HUES48 (cell line): Measurements from ENCODE around the gene HARS2.
"Not testable (repeated sequence)": the region's sequence is repeated elsewhere in the genome, so short reads cannot be mapped to it uniquely, and the experiment has no call there.

Experiments used
- H3K27ac ChIP-seq: one replicate; pipeline ENCODE4 v1.7.0; 2013; ENCODE audit warnings: low read depth, low read length, inconsistent platforms
- H3K27me3 ChIP-seq: 2 replicates; pipeline ENCODE4 v1.6.1; 2013; ENCODE audit warnings: mild to moderate bottlenecking, low read length; ENCODE audit not compliant: control insufficient read depth, insufficient read depth
- H3K36me3 ChIP-seq: 2 replicates; pipeline ENCODE4 v1.6.1; 2013; ENCODE audit warnings: low read length; ENCODE audit not compliant: control insufficient read depth, insufficient read depth
- H3K4me1 ChIP-seq: 2 replicates; pipeline ENCODE4 v1.6.1; 2013; ENCODE audit warnings: mild to moderate bottlenecking, low read length; ENCODE audit not compliant: control insufficient read depth, insufficient read depth
- H3K4me3 ChIP-seq: 2 replicates; pipeline ENCODE4 v1.5.1; 2013; ENCODE audit warnings: mild to moderate bottlenecking, low read depth, low read length
- H3K9ac ChIP-seq: 2 replicates; pipeline ENCODE4 v1.6.1; 2013; ENCODE audit warnings: mild to moderate bottlenecking, low read depth, low read length, moderate library complexity
- H3K9me3 ChIP-seq: 2 replicates; pipeline ENCODE4 v1.6.1; 2013; ENCODE audit warnings: low read length; ENCODE audit not compliant: control insufficient read depth, insufficient read depth

Gene HARS2, protein sequence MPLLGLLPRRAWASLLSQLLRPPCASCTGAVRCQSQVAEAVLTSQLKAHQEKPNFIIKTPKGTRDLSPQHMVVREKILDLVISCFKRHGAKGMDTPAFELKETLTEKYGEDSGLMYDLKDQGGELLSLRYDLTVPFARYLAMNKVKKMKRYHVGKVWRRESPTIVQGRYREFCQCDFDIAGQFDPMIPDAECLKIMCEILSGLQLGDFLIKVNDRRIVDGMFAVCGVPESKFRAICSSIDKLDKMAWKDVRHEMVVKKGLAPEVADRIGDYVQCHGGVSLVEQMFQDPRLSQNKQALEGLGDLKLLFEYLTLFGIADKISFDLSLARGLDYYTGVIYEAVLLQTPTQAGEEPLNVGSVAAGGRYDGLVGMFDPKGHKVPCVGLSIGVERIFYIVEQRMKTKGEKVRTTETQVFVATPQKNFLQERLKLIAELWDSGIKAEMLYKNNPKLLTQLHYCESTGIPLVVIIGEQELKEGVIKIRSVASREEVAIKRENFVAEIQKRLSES

DNA sequence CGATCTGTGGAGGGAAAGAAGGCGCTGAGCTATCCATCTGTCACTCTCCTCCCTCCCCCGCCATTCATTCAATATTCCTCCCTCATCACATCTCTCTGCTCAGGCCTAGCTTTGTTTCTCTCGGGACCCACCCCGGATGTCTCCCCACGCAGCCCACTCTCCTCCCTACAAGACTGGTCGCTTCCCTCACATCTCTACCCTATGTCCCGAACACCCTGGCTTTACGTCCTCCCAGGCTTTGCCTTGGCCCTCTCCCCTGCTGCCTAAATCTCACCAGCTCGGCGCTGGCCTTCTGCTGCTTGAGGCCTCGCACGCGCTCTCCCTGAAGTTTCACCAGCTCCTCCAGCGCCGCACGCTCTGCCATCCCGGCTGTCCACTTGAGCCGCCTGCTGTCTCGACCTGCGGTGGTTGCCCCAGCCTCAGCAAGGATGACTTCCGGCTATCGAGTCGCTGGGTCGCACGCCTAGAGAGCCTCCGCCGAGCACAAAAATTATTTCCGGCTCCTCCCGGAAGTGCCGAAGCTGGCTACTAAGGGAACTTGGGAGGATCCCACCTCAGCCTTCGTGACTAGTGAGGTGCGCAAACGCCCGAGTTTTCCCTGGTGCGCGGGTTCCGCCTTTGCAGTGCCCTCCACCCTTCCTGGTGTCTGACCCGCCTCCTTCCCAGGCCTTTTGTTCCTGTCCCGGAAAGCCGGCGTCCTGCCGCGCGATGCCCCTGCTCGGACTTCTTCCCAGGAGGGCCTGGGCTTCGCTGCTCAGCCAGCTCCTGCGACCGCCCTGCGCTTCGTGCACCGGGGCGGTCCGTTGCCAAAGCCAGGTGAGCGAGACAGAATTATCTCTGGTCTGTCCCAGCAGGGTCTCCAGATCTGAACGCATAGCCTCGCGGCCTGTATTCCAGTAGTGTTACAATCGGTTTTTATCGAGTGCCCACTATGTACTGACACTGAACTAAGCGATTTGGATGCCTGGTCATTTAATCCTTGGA, at the start of gene HARS2, which contains the start of gene HARS1:
Gene HARS2 (plus strand): TSS at position 515 of the 984 bp plus-strand sequence. CDS start 194 bp downstream, at position 709.
Gene HARS1 (minus strand): TSS at position 430 of the 984 bp plus-strand sequence. CDS start 66 bp downstream, at position 364.
- H3K27ac ChIP-seq = peak within 1 kb of the TSS; percentile 96
- H3K4me1 ChIP-seq = no peaks in the 10 kb centered on the region
- peak within 1 kb of the TSS; percentile 73 for H3K9ac ChIP-seq
- peak within 1 kb of the TSS; percentile 94 for H3K4me3 ChIP-seq
- no peaks in the 10 kb centered on the region for H3K27me3 ChIP-seq
- H3K36me3 ChIP-seq = peaks cover 51% of the 10 kb centered on the region
- no peaks in the 10 kb centered on the region for H3K9me3 ChIP-seq

DNA sequence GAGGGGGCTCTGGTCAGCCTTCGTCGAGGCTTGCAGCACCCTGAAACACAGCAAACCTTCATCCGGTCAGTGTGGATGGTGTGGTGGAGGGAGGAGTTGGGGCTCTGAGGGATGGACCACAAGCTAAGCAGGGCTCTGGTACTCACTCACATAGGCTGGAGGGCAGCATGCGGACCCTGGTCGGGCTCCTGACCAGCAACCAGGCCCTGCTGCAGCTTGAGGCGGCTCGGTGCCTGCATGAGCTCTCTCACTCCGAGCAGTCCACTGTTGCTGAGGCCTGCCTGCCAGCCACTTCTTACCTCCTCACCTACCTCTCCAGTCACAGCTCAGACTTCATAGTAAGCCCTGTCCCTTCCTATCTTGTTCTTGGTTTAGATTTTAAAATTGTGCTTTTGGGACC, 49.5 kb upstream of the HARS2 start:
- Histone ChIP-seq H3K4me1 (peaks cover 9% of the 10 kb centered on the region), H3K9me3 (no peaks in the 10 kb centered on the region), H3K9ac (no peak overlapping the region), H3K27ac (no peak overlapping the region), H3K36me3 (peaks cover 51% of the 10 kb centered on the region), H3K4me3 (no peak overlapping the region), H3K27me3 (no peaks in the 10 kb centered on the region)

- Histone ChIP-seq H3K4me3 (no peak overlapping the region), H3K9me3 (no peaks in the 10 kb centered on the region), H3K9ac (no peak overlapping the region), H3K27me3 (no peaks in the 10 kb centered on the region), H3K36me3 (peaks cover 51% of the 10 kb centered on the region), H3K27ac (no peak overlapping the region), H3K4me1 (peaks cover 9% of the 10 kb centered on the region)
Observed at GRCh38 chr5:140642718-140643117, 48.5 kb upstream of the HARS2 start.

- Histone ChIP-seq H3K36me3 (peaks cover 62% of the 10 kb centered on the region), H3K4me1 (peaks cover 3% of the 10 kb centered on the region; the same call in 1 of the 2 replicates), H3K27me3 (no peaks in the 10 kb centered on the region), H3K9ac (peak overlapping the region; percentile 61), H3K4me3 (peak overlapping the region; percentile 84), H3K27ac (peak overlapping the region; percentile 26), H3K9me3 (no peaks in the 10 kb centered on the region)
Observed at GRCh38 chr5:140647042-140647419, 44.2 kb upstream of the HARS2 start.

GRCh38 chr5:140658870-140659269, 32.4 kb upstream of the HARS2 start:
- H3K9ac ChIP-seq = no peak overlapping the region
- H3K4me1 ChIP-seq = no peaks in the 10 kb centered on the region
- H3K4me3 ChIP-seq = no peak overlapping the region
- H3K9me3 ChIP-seq = no peaks in the 10 kb centered on the region
- H3K27me3 ChIP-seq = no peaks in the 10 kb centered on the region
- H3K27ac ChIP-seq = no peak overlapping the region
- peaks cover 92% of the 10 kb centered on the region for H3K36me3 ChIP-seq

DNA sequence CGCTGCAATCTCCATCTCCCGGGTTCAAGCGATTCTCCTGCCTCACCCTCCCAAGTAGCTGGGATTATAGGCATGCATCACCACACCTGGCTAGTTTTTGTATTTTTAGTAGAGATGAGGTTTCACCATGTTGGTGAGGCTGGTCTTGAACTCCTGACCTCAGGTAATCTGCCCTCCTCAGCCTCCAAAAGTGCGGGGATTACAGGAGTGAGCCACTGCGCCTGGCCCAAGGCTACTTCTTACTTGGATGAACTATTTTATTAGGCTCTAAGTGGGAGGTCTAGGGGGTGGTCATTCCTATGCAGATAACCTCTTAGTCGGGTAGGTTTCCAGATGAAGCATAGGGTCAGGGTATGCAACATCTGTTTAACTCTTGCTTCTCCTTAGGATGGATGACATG, 30.9 kb upstream of the HARS2 start:
- peaks cover 77% of the 10 kb centered on the region for H3K36me3 ChIP-seq
- not testable (repeated sequence) for H3K27ac ChIP-seq, H3K4me1 ChIP-seq, H3K9ac ChIP-seq, H3K9me3 ChIP-seq, H3K27me3 ChIP-seq, H3K4me3 ChIP-seq

GRCh38 chr5:140664030-140664358, 27.3 kb upstream of the HARS2 start:
- Histone ChIP-seq H3K36me3 (peaks cover 66% of the 10 kb centered on the region), H3K4me1 (no peaks in the 10 kb centered on the region), H3K27me3 (no peaks in the 10 kb centered on the region), H3K4me3 (peak overlapping the region; percentile 97), H3K9me3 (no peaks in the 10 kb centered on the region), H3K27ac (peak overlapping the region; percentile 82), H3K9ac (peak overlapping the region; percentile 74)

DNA sequence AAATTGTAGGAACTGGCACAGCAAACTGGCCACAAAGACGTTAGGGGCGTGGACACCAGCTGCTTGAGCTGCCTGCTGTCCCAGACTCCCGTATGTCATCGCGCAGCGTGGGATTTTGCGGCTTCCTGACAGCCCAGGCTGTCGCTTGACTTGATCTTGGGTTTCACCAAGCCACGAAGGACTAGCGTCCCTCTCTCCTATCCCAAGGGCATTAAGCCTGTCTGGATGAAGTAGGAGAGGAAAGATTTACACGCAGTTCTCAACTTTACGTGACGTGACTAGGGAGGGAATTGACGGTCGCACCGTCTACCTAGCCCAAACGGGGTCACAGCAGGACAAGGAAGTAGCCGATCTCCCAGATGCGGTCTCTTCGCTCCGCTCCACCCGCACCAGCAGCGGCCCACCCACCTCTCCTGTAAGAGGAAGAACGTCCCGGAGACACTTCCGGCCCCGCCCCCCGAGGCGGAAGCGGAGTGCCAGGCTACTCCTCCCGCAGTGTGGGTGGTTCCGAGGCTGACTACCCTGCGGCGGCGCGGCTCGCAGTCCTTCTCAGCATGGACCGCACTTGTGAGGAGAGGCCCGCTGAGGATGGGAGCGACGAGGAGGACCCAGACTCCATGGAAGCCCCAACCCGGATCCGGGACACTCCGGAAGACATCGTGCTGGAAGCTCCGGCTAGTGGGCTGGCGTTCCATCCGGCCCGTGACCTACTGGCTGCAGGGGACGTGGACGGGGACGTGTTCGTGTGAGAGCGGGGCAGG, 26.7 kb upstream of the HARS2 start, which contains the start of gene WDR55:
Gene WDR55 (plus strand): TSS at position 546 of the 761 bp plus-strand sequence. CDS start 9 bp downstream, at position 555.
- Histone ChIP-seq H3K36me3 (peaks cover 66% of the 10 kb centered on the region), H3K9ac (peak within 1 kb of the TSS; percentile 74), H3K9me3 (no peaks in the 10 kb centered on the region), H3K4me1 (no peaks in the 10 kb centered on the region), H3K27ac (peak within 1 kb of the TSS; percentile 82), H3K27me3 (no peaks in the 10 kb centered on the region), H3K4me3 (peak within 1 kb of the TSS; percentile 97)

DNA sequence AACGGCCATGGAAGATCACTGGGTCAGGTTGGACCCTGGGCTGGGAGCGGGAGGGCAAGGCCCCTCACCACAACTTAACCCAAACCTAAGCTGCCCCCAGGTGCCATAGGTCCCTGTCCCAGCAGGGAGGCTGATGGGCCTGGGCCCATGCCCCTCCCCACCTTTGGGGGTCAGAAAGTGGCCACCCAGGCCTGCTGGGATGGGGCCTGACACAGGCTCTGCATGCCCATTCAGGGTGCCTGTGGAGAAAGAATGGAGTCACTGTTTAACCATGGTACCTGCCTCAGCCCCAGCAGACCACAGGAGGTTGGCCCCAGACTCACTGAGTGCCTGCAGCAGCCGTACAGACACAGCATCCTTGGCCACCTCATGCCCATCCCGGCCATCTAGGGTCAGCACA, 20.2 kb upstream of the HARS2 start:
- H3K9ac ChIP-seq, H3K9me3 ChIP-seq, H3K27me3 ChIP-seq, H3K4me1 ChIP-seq, H3K4me3 ChIP-seq, H3K27ac ChIP-seq: not testable (repeated sequence)
- peaks cover 70% of the 10 kb centered on the region for H3K36me3 ChIP-seq

DNA sequence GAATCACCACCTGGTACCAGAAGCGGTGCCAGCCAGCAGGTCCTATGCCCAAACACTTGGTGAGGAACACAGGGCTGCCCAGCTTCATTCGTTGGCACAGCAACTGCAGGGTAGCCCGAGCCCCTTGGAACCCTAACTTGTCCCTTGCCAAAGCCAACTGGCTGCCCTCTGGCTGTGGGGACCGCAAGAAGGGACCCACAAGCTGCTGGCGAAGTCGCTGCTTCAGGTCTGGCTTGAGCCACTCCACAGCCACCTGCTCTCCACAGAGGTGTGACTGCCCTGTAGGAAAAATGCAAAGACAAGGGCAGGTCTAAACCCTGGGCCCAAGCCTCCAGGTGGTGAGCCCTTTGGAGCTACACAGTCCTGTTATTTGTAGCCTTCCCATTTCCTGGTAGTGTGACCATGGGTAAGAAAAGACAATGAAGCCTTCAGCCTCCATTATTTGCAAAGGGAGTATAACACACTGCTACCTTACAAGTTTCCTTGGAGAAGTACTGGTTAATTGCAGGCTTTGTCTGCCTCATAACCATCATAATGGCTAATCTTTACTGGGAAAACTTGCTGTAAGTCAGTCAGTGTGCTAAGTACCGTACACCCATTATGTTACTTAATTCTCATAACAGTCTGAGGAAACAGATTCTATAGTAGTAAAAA, 19.7 kb upstream of the HARS2 start:
- peaks cover 75% of the 10 kb centered on the region for H3K36me3 ChIP-seq
- H3K4me1 ChIP-seq = peaks cover 9% of the 10 kb centered on the region; the same call in 1 of the 2 replicates
- H3K4me3 ChIP-seq = no peak overlapping the region
- H3K9me3 ChIP-seq = no peaks in the 10 kb centered on the region
- no peak overlapping the region for H3K9ac ChIP-seq
- peak overlapping the region; percentile 37 for H3K27ac ChIP-seq
- no peaks in the 10 kb centered on the region for H3K27me3 ChIP-seq
